Ovary (tissue), 1 donor: ENCODE results near the gene ISG20L2.

Experiments used
- EP300 ChIP-seq: sonication (generic); formaldehyde crosslinking; IDR thresholded peaks from one replicate; pipeline ENCODE4 v1.6.1; 2017; ENCODE audit warnings: antibody characterized with exemption
- POLR2A ChIP-seq: fragments of 450-650 bp; IDR thresholded peaks from one replicate; pipeline ENCODE4 v1.6.1; 2017; ENCODE audit warnings: antibody characterized with exemption, mild to moderate bottlenecking, moderate library complexity

DNA sequence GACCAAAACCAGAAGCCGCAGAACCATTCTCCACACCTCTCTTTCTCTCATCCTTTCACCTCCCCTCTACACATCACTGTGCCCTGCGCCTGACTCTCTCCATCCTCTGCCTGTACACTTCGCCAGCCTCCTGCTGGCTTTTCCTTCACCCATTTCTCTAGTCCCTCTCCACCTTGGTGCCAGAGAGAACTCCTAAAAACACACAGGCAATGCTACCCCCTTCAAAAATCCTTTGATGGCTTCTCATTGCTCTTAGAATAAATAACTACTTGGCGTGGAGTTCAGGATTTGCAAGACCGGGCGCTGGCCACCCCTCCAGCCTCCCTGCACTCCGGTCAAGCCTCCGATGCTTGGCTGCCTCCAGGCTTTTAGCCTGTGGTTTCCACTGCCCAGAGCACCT is 31.8 kb downstream of the ISG20L2 start:
- TF ChIP-seq POLR2A (no peak), EP300 (no peak)
